HG03439 (cell line): Measurements from ENCODE around the gene UGT1A9.

Experiments
- ATAC-seq: cut with Tn5 transposase; IDR thresholded peaks from one replicate; pipeline ENCODE4 v1.9.1; 2021; ENCODE audit warnings: mild to moderate bottlenecking, moderate library complexity; ENCODE audit not compliant: unreplicated experiment

Gene UGT1A9

GRCh38 chr2:233792720-233793119, 121.0 kb downstream of the UGT1A9 start:
- no peak for ATAC-seq

GRCh38 chr2:233793465-233794127, 121.9 kb downstream of the UGT1A9 start:
- ATAC-seq = no peak

- no peak for ATAC-seq
These were observed 122.5 kb downstream of the UGT1A9 start for GRCh38 chr2:233794128-233794658.

- no peak for ATAC-seq
These were observed 124.1 kb downstream of the UGT1A9 start for GRCh38 chr2:233795735-233796171.

GRCh38 chr2:233796254-233796653, 124.6 kb downstream of the UGT1A9 start:
- no peak for ATAC-seq

- ATAC-seq = no peak
These were observed 126.8 kb downstream of the UGT1A9 start for GRCh38 chr2:233798335-233799086.

GRCh38 chr2:233799087-233799665, 127.5 kb downstream of the UGT1A9 start:
- ATAC-seq = no peak

- ATAC-seq = no peak
These were observed 128.0 kb downstream of the UGT1A9 start for GRCh38 chr2:233799716-233800115.

- ATAC-seq = no peak
These were observed 128.5 kb downstream of the UGT1A9 start for GRCh38 chr2:233800208-233800607.

- no peak for ATAC-seq
These were observed 129.8 kb downstream of the UGT1A9 start for GRCh38 chr2:233801357-233802131.

- no peak for ATAC-seq
These were observed 130.6 kb downstream of the UGT1A9 start for GRCh38 chr2:233802132-233802815.

GRCh38 chr2:233803292-233803911, 131.7 kb downstream of the UGT1A9 start:
- no peak for ATAC-seq

GRCh38 chr2:233803994-233804393, 132.3 kb downstream of the UGT1A9 start:
- no peak for ATAC-seq

- ATAC-seq = no peak
These were observed 135.6 kb downstream of the UGT1A9 start for GRCh38 chr2:233807215-233807865.

GRCh38 chr2:233807966-233808935, 136.6 kb downstream of the UGT1A9 start:
- no peak for ATAC-seq

GRCh38 chr2:233810385-233810784, 138.7 kb downstream of the UGT1A9 start:
- ATAC-seq = no peak

- no peak for ATAC-seq
These were observed 139.4 kb downstream of the UGT1A9 start for GRCh38 chr2:233811087-233811486.

GRCh38 chr2:233811732-233812131, 140.0 kb downstream of the UGT1A9 start:
- no peak for ATAC-seq
